MCF 10A (cell line): ENCODE data around the gene SERPINB1. TPM values are rescaled to one million over a fixed set of nuclear protein-coding genes. Genes with fewer than 3 reads are reported as not detected.

Source experiments
- BruUV-seq: library from RNA; stranded (reverse); fragments of 400-500 nt; replicated peaks from 2 replicates; lab custom pipeline; 2021; lab: Mats Ljungman, UMichigan
- CTCF ChIA-PET: fragments of 300-600 bp; sonication (Branson Sonifier 250); formaldehyde crosslinking; extraction: SDS; loops from one replicate; lab custom pipeline; 2021; ENCODE audit warnings: antibody characterized with exemption, inconsistent platforms; lab: Yijun Ruan, JAX
- POLR2A ChIA-PET: fragments of 300-600, 350-650 bp; sonication (Branson Sonifier 250); formaldehyde crosslinking; extraction: SDS; loops from one replicate; lab custom pipeline; 2020; ENCODE audit warnings: antibody characterized with exemption, inconsistent platforms; lab: Yijun Ruan, JAX
- DNase-seq: peaks from one replicate; pipeline ENCODE4 v3.0.0-alpha.2; 2018; ENCODE audit not compliant: unreplicated experiment
- H3K27ac Mint-ChIP-seq: one replicate; pipeline ENCODE4 v1.8.0; 2022; ENCODE audit warnings: mild to moderate bottlenecking, low read depth, mixed read lengths; ENCODE audit not compliant: unreplicated experiment
- H3K27me3 Mint-ChIP-seq: one replicate; pipeline ENCODE4 v1.8.0; 2022; ENCODE audit warnings: mixed read lengths; ENCODE audit not compliant: insufficient read depth, unreplicated experiment
- H3K36me3 Mint-ChIP-seq: one replicate; pipeline ENCODE4 v1.8.0; 2022; ENCODE audit warnings: mild to moderate bottlenecking, moderate library complexity, mixed read lengths; ENCODE audit not compliant: insufficient read depth, unreplicated experiment
- H3K4me1 Mint-ChIP-seq: one replicate; pipeline ENCODE4 v1.8.0; 2022; ENCODE audit warnings: mixed read lengths; ENCODE audit not compliant: insufficient read depth, unreplicated experiment
- H3K4me3 Mint-ChIP-seq: one replicate; pipeline ENCODE4 v1.8.0; 2022; ENCODE audit warnings: mild to moderate bottlenecking, moderate library complexity, mixed read lengths; ENCODE audit not compliant: unreplicated experiment
- H3K9me3 Mint-ChIP-seq: one replicate; pipeline ENCODE4 v1.8.0; 2022; ENCODE audit warnings: mixed read lengths; ENCODE audit not compliant: unreplicated experiment
- CTCF ChIP-seq: fragments of 200-600 bp; IDR thresholded peaks from one replicate; pipeline ENCODE4 v1.8.0; 2022; ENCODE audit warnings: antibody characterized with exemption, mild to moderate bottlenecking; ENCODE audit not compliant: unreplicated experiment
- intact Hi-C: fragments of 100-400 bp; cut with micrococcal nuclease; formaldehyde crosslinking; loops from 2 replicates; pipeline ENCODE4 v1.14.1; 2022
- total RNA-seq: library from RNA; stranded (reverse); gene quantifications from 2 replicates; pipeline ENCODE4 v1.2.3, GENCODE V29; 2022

SERPINB1 gene
- total RNA-seq, 1 experiment from 2014 or later: 20.8 TPM

- Mint-ChIP-seq H3K36me3 (peaks cover 29% of the 10 kb centered on the region), H3K4me1 (peaks cover 28% of the 10 kb centered on the region), H3K27me3 (no peaks in the 10 kb centered on the region), H3K9me3 (no peaks in the 10 kb centered on the region), H3K4me3 (peak overlapping the region; percentile 88), H3K27ac (peak overlapping the region; percentile 96)
- ChIA-PET CTCF (interaction anchor here (0.6 to 3.8 kb wide), 6 partner anchors 23 to 524 kb away, joined by 3 to 35 read pairs (median 4); no protein-coding TSS in a partner anchor), POLR2A (interaction anchor here (0.7 to 4.6 kb wide), 14 partner anchors 13 to 229 kb away, joined by 3 to 76 read pairs (median 13); partner anchors contain the start of genes NQO2 and WRNIP1)
- no peak for DNase-seq
- intact Hi-C loops: loop anchor here (1.0 to 10.0 kb wide), 5 partner anchors 22 to 214 kb away; partner anchors contain the start of gene WRNIP1
- BruUV-seq: no TSS peak
- no peak for TF ChIP-seq CTCF
Observed at GRCh38 chr6:2840749-2841061, 958 bp downstream of the SERPINB1 start.

- intact Hi-C loops: loop anchor here (2.0 to 10.0 kb wide), 2 partner anchors 75 to 215 kb away; partner anchors contain the start of gene WRNIP1
- DNase-seq: no peak
- H3K27me3 Mint-ChIP-seq: no peaks in the 10 kb centered on the region
- no peak for TF ChIP-seq CTCF
- ChIA-PET CTCF (interaction anchor here (1.2 to 3.8 kb wide), 5 partner anchors 22 to 183 kb away, joined by 3 to 35 read pairs (median 3); no protein-coding TSS in a partner anchor), POLR2A (interaction anchor here (0.7 to 4.6 kb wide), 13 partner anchors 13 to 230 kb away, joined by 3 to 76 read pairs (median 22); partner anchors contain the start of genes NQO2 and WRNIP1)
- peak overlapping the region; percentile 96 for H3K27ac Mint-ChIP-seq
- H3K36me3 Mint-ChIP-seq: peaks cover 34% of the 10 kb centered on the region
- no TSS peak for BruUV-seq
- peak overlapping the region; percentile 88 for H3K4me3 Mint-ChIP-seq
- H3K4me1 Mint-ChIP-seq: peaks cover 28% of the 10 kb centered on the region
- H3K9me3 Mint-ChIP-seq: no peaks in the 10 kb centered on the region
Observed at GRCh38 chr6:2839982-2840748, 1.5 kb downstream of the SERPINB1 start.

GRCh38 chr6:2839195-2839981 is 2.3 kb downstream of the SERPINB1 start:
- Mint-ChIP-seq H3K27ac (peak overlapping the region; percentile 96), H3K4me3 (peak overlapping the region; percentile 88), H3K4me1 (peaks cover 28% of the 10 kb centered on the region), H3K27me3 (no peaks in the 10 kb centered on the region), H3K9me3 (no peaks in the 10 kb centered on the region), H3K36me3 (peaks cover 42% of the 10 kb centered on the region)
- intact Hi-C loops: no loop called here
- no TSS peak for BruUV-seq
- CTCF ChIA-PET: interaction anchor here (0.7 to 3.8 kb wide), 9 partner anchors 16 to 346 kb away, joined by 3 to 35 read pairs (median 3); no protein-coding TSS in a partner anchor
- DNase-seq: peak; percentile 80
- POLR2A ChIA-PET: interaction anchor here (0.7 to 4.6 kb wide), 12 partner anchors 12 to 1277 kb away, joined by 3 to 76 read pairs (median 26); partner anchors contain the start of gene WRNIP1
- no peak for TF ChIP-seq CTCF
